CD1c-positive myeloid dendritic cell (primary cell): ENCODE measurements around the gene NPTXR.
A peak's percentile ranks its signal among the peaks of the same experiment; 100 is the strongest.
"Not testable (repeated sequence)": the region's sequence is repeated elsewhere in the genome, so short reads cannot be mapped to it uniquely, and the experiment has no call there.

ENCODE experiments used
- DNase-seq: peaks from one replicate; pipeline ENCODE4 v3.0.0-alpha.2; 2016; ENCODE audit errors: extremely low spot score

Gene NPTXR

GRCh38 chr22:38831166-38831945 lies 12.5 kb downstream of the NPTXR start:
- DNase-seq: peak; percentile 60

- no peak for DNase-seq
Observed at GRCh38 chr22:38830845-38831108, 13.1 kb downstream of the NPTXR start.

GRCh38 chr22:38830026-38830844 lies 13.6 kb downstream of the NPTXR start:
- DNase-seq: no peak

- no peak for DNase-seq
Observed at GRCh38 chr22:38829485-38829884, 14.3 kb downstream of the NPTXR start.

- no peak for DNase-seq
Observed at GRCh38 chr22:38828616-38829205, 15.1 kb downstream of the NPTXR start.

- DNase-seq: no peak
Observed at GRCh38 chr22:38828191-38828590, 15.6 kb downstream of the NPTXR start.

- no peak for DNase-seq
Observed at GRCh38 chr22:38827510-38827909, 16.3 kb downstream of the NPTXR start.

GRCh38 chr22:38826801-38827200 lies 17.0 kb downstream of the NPTXR start:
- no peak for DNase-seq

GRCh38 chr22:38826386-38826785 lies 17.4 kb downstream of the NPTXR start:
- no peak for DNase-seq

- peak; percentile 78 for DNase-seq
Observed at GRCh38 chr22:38824585-38824984, 19.2 kb downstream of the NPTXR start.

- DNase-seq: no peak
Observed at GRCh38 chr22:38823637-38824036, 20.2 kb downstream of the NPTXR start.

- DNase-seq: no peak
Observed at GRCh38 chr22:38823076-38823475, 20.8 kb downstream of the NPTXR start.

GRCh38 chr22:38820020-38820419 lies 23.8 kb downstream of the NPTXR start:
- no peak for DNase-seq

GRCh38 chr22:38819387-38819940 lies 24.4 kb downstream of the NPTXR start:
- DNase-seq: no peak

- no peak for DNase-seq
Observed at GRCh38 chr22:38817196-38817595, 26.6 kb downstream of the NPTXR start.

GRCh38 chr22:38815842-38816241 lies 28.0 kb downstream of the NPTXR start:
- no peak for DNase-seq

GRCh38 chr22:38811241-38811640 lies 32.6 kb downstream of the NPTXR start:
- DNase-seq: no peak

- not testable (repeated sequence) for DNase-seq
Observed at GRCh38 chr22:38805041-38805593, 38.7 kb downstream of the NPTXR start.

- DNase-seq: no peak
Observed at GRCh38 chr22:38802671-38803121, 41.1 kb downstream of the NPTXR start.

- DNase-seq: no peak
Observed at GRCh38 chr22:38799265-38800002, 44.4 kb downstream of the NPTXR start.

GRCh38 chr22:38798496-38798895 lies 45.3 kb downstream of the NPTXR start:
- DNase-seq: no peak
